Measurements from ENCODE around the gene BAK1.
"Not testable (repeated sequence)": the region's sequence is repeated elsewhere in the genome, so short reads cannot be mapped to it uniquely, and the experiment has no call there.

Gene BAK1

DNA sequence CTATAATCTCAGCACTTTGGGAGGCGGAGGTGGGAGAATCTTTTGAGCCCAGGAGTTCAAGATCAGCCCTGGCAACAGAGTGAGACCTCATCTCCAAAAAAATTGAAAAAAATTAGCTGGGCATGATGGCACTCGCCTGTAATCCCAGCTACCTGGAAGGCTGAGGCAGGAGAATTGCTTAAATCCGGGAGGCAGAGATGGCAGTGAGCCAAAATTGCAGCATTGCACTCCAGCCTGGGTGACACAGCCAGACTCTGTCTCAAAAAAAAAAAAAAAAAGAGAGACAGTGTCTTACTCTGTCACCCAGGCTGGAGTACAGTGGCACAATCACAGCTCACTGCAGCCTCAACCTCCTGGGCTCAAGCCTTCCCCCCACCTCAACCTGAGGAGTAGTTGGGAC, 27.2 kb downstream of the BAK1 start:
- FAIRE-seq; DNase-seq (ENCODE audit: low spot score): not testable (repeated sequence)

DNA sequence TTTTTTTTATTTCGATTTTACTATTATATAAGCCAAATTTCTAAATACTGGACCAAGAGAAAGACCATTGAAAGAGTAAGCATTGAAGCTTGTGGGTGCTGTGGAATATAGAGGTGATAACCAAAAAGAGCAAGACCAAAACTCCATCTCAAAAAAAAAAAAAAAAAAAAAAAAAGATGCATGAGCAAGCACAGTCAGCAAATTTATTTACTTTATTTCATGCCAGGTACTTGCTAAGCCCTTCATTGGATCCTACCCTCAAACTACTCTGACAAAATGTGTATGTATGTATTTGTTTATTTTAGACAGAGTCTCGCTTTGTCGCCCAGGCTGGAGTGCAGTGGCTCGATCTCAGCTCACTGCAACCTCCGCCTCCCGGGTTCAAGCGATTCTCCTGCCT, 27.8 kb downstream of the BAK1 start:
- no peak for DNase-seq (ENCODE audit: low spot score)
- no peak for FAIRE-seq

DNA sequence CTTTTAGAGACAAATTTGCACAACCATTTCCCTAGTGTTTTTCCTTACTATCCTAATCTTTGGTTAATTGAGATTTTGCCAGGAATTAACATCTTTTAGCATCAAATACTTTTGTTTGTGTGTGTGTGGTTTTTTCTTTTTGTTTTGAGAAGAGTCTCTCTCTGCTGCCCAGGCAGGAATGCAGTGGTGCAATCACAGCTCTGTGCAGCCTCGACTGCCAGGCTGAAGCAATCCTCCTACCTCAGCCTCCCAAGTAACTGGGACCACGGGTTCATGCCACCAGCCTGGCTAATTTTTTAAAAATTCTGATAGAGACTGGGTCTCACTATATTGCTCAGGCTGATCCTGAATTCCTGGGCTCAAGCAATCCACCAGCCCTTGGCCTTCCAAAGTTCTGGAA, 28.5 kb downstream of the BAK1 start:
- DNase-seq (ENCODE audit: low spot score) (no peak), FAIRE-seq (no peak)

DNA sequence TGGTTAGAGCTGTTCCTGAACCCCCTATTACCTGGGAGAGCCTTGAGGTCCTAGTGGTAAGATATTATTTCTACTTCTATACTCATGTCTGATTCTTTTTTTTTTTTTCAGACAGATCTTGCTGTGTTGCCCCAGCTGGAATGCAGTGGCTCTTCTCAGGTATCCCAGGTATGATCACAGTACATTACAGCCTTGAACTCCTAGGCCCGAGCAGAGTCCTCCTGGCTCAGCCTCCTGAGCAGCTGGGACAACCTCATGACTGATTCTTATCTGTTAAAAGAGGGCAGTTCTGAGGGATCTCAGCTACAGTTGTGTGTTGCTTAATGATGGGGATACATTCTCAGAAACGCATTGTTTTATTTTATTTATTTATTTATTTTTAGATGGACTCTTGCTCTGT, 30.2 kb downstream of the BAK1 start:
- FAIRE-seq: no peak
- no peak for DNase-seq (ENCODE audit: low spot score)

DNA sequence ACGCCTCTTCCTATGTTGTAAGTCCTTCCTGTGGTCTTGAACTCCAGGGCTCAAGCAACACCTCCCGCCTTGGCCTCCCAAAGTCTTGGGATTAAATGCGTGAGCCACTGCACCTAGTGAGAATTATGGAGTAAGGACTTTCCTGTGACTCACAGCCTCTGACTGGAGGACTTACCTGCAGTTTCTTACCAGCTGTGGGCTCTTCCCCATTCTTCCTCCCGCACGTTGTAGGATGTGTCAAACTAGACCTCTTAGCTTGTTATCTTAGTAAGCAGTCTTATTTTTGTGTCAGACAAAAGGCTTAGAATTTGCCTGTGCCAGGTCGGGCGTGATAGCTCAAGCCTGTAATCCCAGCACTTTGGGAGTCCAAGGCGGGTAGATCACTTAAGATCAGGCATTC, 30.9 kb downstream of the BAK1 start:
- no peak for FAIRE-seq
- DNase-seq (ENCODE audit: low spot score): no peak

- DNase-seq (ENCODE audit: low spot score) (no peak), FAIRE-seq (no peak)
Observed at GRCh38 chr6:33547499-33547898, 32.6 kb downstream of the BAK1 start.

DNA sequence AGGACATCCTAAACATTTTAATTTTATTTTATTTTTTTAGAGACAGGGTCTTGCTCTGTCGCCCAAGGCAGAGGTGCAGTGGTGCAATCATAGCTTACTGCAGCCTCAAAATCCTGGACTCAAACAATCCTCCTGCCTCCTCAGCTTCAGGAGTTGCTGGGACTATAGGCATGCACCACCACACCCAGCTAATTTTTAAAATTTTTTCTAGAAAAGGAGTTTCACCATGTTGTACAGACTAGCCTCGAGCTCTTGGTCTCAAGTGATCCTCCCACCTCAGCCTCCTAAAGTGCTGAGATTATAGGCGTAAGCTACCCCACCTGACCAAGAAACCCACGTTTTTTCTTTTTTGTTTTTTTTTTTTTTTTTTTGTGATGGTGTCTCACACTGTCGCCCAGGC, 33.3 kb downstream of the BAK1 start:
- FAIRE-seq (no peak), DNase-seq (ENCODE audit: low spot score) (no peak)

GRCh38 chr6:33545292-33545691, 34.8 kb downstream of the BAK1 start:
- FAIRE-seq; DNase-seq (ENCODE audit: low spot score): not testable (repeated sequence)

- DNase-seq (ENCODE audit: low spot score) (no peak), FAIRE-seq (no peak)
Observed at GRCh38 chr6:33543116-33543515, 37.0 kb downstream of the BAK1 start.

DNA sequence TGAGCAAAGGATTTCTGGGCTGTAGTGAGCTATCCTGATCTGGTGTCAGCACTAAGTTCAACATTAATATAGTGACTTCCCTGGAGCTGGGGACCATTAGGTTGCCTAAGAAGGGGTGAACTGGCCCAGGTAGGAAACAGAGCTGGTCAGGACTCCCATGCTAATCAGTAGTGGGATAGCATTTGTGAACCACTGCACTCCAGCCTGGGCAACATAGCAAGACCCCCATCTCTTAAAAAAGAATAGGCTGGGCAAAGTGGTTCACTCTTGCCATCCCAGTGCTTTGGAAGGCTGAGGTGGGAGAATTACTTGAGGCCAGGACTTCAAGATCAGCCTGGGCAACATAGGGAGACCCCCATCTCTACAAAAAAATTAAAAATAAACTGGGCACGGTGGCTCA, 39.3 kb downstream of the BAK1 start:
- no peak for FAIRE-seq

DNA sequence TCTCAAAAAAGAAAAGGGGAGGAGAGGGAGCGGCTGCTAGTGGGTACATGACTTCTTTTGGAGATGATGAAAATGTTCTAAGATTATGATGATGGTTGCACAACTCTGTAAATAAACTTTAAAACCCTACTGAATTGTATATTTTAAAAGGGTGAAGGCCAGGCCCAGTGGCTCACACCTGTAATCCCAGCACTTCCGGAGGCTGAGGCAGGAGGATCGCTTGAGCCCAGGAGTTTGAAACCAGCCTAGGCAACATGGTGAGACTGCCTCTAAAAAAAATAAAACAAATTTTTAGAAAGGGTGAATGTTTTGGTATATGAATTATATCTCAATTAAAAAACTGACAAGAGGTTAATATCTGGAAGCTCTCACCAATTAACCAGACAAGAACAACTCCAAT, 45.4 kb downstream of the BAK1 start:
- FAIRE-seq (no peak), DNase-seq (ENCODE audit: low spot score) (no peak)

More for the DNA sequence above, 39.3 kb downstream of the BAK1 start:
- DNase-seq (ENCODE audit: low spot score): no peak

DNA sequence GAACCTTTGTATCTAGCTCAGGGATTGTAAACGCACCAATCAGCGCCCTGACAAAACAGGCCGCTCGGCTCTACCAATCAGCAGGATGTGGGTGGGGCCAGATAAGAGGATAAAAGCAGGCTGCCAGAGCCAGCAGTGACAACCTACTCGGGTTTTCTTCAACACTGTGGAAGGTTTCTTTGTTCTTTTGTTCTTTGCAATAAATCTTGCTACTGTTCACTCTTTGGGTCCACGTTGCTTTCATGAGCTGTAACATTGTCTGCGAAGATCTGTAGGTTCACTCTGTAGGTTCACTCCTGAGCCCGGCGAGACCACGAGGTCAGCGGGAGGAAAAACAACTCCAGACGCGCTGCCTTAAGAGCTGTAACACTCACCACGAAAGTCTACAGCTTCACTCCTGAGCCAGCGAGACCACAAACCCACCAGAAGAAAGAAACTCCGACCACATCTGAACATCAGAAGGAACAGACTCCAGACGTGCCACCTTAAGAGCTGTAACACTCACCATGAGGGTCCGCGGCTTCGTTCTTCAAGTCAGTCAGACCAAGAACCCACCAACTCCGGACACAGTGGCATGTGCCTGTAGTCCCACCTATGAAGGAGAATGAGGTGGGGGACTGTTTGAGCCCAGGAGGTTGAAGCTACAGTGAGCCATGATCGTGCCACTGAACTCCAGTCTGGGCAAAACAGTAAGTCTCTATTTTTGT, 46.8 kb downstream of the BAK1 start:
- not testable (repeated sequence) for FAIRE-seq

GRCh38 chr6:33532431-33532830, 47.6 kb downstream of the BAK1 start:
- FAIRE-seq; DNase-seq (ENCODE audit: low spot score): not testable (repeated sequence)

More for the DNA sequence above, 46.8 kb downstream of the BAK1 start:
- DNase-seq (ENCODE audit: low spot score): not testable (repeated sequence)

DNA sequence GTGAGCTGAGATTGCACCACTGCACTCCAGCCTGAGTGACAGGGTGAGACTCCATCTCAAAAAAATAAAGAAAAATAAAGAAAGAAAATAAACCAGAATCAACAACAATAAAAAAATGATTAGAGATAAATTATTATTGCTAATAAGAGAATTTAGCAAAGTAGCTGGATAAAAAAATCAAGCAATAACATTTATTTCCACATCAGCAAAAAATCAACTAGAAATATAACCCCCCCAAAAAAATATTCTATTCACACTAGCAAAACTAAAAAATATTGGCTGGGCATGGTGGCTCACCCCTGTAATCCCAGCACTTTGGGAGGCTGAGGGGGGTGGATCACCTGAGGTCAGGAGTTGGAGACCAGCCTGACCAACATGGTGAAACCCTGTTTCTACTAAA, 49.5 kb downstream of the BAK1 start:
- DNase-seq (ENCODE audit: low spot score); FAIRE-seq: not testable (repeated sequence)

Data from RCC 7860 (cell line).